Neutrophil (primary cell): ENCODE results near the gene SNX1.
"Not testable (repeated sequence)": the region's sequence is repeated elsewhere in the genome, so short reads cannot be mapped to it uniquely, and the experiment has no call there.

Experiments used
- H3K27ac ChIP-seq: fragments of 200-600 bp; sonication (generic); 2 replicates; pipeline ENCODE4 v1.5.1; 2016; ENCODE audit warnings: mild to moderate bottlenecking, moderate library complexity
- H3K27me3 ChIP-seq: fragments of 200-600 bp; sonication (generic); 2 replicates; pipeline ENCODE4 v1.6.0; 2016; ENCODE audit warnings: mild to moderate bottlenecking
- H3K36me3 ChIP-seq: fragments of 200-600 bp; sonication (generic); 2 replicates; pipeline ENCODE4 v1.5.1; 2017
- H3K4me1 ChIP-seq, 2 experiments: fragments of 200-600 bp in 1 of 2; sonication (generic) in 1 of 2; 1 replicate in 1 of 2; 2 replicates in 1 of 2; pipeline versions ENCODE4 v1.5.1 to v1.6.1; 2013 to 2016; ENCODE audit warnings: low read depth in 1 of 2, low read length in 1 of 2, mild to moderate bottlenecking in 1 of 2, moderate library complexity in 1 of 2; ENCODE audit not compliant: control insufficient read depth in 1 of 2, insufficient read depth in 1 of 2
- H3K4me3 ChIP-seq, 2 experiments: fragments of 200-600 bp in 1 of 2; sonication (generic) in 1 of 2; 1 replicate in 1 of 2; 2 replicates in 1 of 2; pipeline ENCODE4 v1.5.1; 2013 to 2016; ENCODE audit warnings: low read depth in 1 of 2, low read length in 1 of 2, mild to moderate bottlenecking in 1 of 2, moderate library complexity in 1 of 2
- H3K9me3 ChIP-seq: fragments of 200-600 bp; sonication (generic); 2 replicates; pipeline ENCODE4 v1.5.1; 2016
- TF ChIP-seq, protein P1 (sequence below): fragments of 200-600 bp; sonication (generic); IDR thresholded peaks from 2 replicates; pipeline ENCODE4 v1.5.1; 2016; ENCODE audit warnings: antibody characterized with exemption

Gene SNX1

DNA sequence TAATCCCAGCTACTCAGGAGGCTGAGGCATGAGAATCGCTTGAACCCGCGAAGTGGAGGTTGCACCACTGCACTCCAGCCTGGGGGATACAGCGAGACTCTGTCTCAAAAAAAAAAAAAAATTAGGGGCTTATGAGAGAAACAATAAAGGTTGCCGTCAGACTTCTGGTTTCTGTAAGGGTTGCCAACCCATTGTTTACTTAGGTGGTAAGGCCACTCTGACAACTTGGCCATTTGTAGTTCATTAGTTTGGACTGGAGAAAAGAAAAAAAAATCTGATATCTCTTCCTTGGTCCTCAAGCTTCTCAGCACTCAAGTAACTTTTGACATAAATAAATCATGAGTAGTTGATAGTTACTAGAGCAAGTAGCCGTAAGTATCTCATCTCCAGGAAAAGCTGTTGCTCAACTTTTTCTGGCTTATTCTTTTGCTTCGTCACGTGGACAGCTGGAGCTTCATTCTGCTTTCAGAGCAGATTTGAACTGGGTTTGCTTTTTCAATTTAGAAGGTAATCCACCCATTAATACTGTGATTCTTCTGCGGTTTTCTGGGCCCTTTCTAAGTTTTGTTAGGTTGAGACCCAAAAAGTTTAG, 9.4 kb downstream of the SNX1 start:
- no peaks in the 10 kb centered on the region for H3K36me3 ChIP-seq
- TF ChIP-seq, protein P1, sequence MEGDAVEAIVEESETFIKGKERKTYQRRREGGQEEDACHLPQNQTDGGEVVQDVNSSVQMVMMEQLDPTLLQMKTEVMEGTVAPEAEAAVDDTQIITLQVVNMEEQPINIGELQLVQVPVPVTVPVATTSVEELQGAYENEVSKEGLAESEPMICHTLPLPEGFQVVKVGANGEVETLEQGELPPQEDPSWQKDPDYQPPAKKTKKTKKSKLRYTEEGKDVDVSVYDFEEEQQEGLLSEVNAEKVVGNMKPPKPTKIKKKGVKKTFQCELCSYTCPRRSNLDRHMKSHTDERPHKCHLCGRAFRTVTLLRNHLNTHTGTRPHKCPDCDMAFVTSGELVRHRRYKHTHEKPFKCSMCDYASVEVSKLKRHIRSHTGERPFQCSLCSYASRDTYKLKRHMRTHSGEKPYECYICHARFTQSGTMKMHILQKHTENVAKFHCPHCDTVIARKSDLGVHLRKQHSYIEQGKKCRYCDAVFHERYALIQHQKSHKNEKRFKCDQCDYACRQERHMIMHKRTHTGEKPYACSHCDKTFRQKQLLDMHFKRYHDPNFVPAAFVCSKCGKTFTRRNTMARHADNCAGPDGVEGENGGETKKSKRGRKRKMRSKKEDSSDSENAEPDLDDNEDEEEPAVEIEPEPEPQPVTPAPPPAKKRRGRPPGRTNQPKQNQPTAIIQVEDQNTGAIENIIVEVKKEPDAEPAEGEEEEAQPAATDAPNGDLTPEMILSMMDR, result no peak
- peak overlapping the region in 1 of 2 experiments; percentile 13 for H3K4me3 ChIP-seq
- H3K9me3 ChIP-seq, result no peaks in the 10 kb centered on the region
- peak overlapping the region; percentile 47 for H3K27ac ChIP-seq
- no peaks in the 10 kb centered on the region for H3K27me3 ChIP-seq
- peaks cover 27 to 31% of the 10 kb centered on the region in 2 experiments for H3K4me1 ChIP-seq

DNA sequence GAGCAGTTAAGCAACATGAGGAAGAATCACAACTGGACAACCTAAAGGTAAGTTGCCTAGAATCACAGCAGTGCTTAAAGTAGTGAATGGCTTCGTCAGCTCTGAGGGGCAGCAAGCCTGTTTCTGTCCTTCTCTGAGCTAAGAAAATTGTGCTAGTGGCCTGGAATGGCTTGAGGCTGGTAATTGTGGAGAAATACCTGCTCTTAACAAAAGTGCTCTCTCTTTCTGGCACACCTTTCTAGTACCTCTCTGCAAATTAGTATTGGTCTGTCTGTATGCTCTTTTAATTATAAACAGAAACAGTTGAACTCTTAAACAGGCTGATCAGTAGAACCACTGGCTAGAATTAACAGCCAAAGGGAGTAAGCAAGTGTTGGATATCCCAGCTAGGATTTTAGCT, 11.6 kb downstream of the SNX1 start:
- TF ChIP-seq, protein P1, result no peak
- Histone ChIP-seq H3K4me1 (peaks cover 36 to 39% of the 10 kb centered on the region in 2 experiments), H3K4me3 (no peak overlapping the region), H3K27ac (no peak overlapping the region), H3K9me3 (no peaks in the 10 kb centered on the region), H3K36me3 (no peaks in the 10 kb centered on the region), H3K27me3 (no peaks in the 10 kb centered on the region)

DNA sequence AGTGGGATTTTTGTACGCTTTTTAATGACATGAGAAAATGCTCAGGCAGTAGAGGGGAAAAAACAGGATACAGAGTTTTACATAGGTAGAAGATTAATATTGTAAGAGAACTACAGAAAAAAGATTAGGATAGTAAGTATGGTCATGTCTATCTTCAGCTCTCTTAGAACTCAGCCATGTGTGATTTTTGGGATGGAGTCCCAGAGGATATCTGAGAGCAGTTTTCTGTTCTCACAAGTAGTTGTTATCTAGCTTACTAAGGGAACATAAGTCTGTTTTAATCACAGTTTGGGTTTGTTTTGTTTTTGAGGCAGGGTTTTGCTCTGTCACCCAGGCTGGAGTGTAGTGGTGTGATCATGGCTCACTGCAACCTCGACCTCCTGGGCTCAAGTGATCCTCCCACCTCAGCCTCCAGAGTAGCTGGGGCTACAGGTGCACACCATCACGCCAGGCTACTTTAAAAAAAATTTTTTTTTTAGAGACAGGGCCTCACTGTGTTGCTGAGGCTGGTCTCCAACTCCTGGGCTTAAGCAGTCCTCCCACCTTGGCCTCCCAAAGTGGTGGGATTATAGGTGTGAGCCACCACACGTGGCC, 14.4 kb downstream of the SNX1 start:
- not testable (repeated sequence) for H3K9me3 ChIP-seq, H3K27me3 ChIP-seq, H3K36me3 ChIP-seq, H3K4me3 ChIP-seq
- H3K4me1 ChIP-seq, result peaks cover 46 to 51% of the 10 kb centered on the region in 2 experiments
- H3K27ac ChIP-seq, result peak overlapping the region; percentile 74

DNA sequence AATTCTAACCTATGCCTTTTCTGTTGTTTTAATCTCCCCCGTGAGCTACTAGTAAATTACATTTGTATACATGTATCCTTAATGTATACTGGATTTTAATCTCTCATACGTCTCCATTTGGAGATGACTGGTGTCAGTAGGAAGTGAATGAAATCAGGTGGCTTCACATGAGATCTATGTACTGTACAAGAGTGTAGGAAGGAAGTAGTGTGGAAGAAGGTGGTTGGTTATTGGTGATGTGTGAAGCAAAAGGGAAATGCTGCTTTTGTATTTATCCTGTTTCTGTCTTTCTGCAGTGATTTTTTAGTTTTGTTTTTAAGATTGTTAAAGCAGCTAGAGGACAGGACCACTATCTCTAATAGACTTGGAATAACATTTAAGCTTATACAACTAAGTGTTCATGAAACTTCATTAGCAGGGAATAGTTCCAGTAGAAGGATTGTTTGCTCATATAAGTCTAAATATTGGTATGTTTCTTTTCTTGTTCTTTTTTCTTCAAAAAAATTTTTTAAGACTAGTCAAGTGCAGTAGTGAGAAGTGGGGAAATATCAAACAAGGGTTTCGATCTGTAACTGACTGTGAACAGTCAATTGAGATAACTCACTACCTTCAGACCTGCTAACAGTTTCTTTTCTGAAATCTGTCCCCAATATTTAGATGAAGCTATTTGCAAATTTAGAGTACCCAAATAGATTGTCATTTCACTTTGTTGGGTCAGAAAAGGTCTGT, 15.3 kb downstream of the SNX1 start:
- Histone ChIP-seq H3K4me1 (peaks cover 39 to 44% of the 10 kb centered on the region in 2 experiments), H3K27me3 (no peaks in the 10 kb centered on the region), H3K36me3 (peaks cover 19% of the 10 kb centered on the region), H3K4me3 (no peak overlapping the region), H3K9me3 (no peaks in the 10 kb centered on the region), H3K27ac (peak overlapping the region; percentile 74)
- TF ChIP-seq, protein P1, result no peak

DNA sequence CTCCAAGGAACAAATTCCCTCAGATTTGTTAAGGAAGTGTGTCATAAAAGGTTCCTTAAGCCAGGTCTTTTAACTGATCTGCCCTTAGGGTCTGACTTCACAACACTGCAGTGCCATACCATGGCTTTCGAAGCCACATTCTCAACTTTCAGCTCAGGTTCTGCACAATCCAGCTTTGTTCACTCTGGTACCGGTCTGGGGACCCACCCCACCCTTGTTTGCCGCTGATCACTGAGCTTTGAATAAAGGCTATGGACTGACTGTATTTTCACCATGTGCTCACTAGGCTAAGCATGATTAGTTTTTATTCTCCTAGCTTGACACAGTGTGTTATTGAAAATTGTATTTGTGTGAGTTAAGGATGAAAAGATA, 15.9 kb downstream of the SNX1 start:
- peaks cover 24% of the 10 kb centered on the region for H3K36me3 ChIP-seq
- TF ChIP-seq, protein P1, result no peak
- H3K4me3 ChIP-seq, result no peak overlapping the region
- H3K27ac ChIP-seq, result peak overlapping the region; percentile 74
- no peaks in the 10 kb centered on the region for H3K27me3 ChIP-seq
- no peaks in the 10 kb centered on the region for H3K9me3 ChIP-seq
- H3K4me1 ChIP-seq, result peaks cover 39 to 44% of the 10 kb centered on the region in 2 experiments
